ENCODE measurements around the gene LAMB4. TPM values are rescaled to one million over a fixed set of nuclear protein-coding genes. Genes with fewer than 3 reads are reported as not detected.

LAMB4 gene
- total and polyA plus RNA-seq, 7 experiments from 2014 or later, result 0.17 TPM; not detected in 6

DNA sequence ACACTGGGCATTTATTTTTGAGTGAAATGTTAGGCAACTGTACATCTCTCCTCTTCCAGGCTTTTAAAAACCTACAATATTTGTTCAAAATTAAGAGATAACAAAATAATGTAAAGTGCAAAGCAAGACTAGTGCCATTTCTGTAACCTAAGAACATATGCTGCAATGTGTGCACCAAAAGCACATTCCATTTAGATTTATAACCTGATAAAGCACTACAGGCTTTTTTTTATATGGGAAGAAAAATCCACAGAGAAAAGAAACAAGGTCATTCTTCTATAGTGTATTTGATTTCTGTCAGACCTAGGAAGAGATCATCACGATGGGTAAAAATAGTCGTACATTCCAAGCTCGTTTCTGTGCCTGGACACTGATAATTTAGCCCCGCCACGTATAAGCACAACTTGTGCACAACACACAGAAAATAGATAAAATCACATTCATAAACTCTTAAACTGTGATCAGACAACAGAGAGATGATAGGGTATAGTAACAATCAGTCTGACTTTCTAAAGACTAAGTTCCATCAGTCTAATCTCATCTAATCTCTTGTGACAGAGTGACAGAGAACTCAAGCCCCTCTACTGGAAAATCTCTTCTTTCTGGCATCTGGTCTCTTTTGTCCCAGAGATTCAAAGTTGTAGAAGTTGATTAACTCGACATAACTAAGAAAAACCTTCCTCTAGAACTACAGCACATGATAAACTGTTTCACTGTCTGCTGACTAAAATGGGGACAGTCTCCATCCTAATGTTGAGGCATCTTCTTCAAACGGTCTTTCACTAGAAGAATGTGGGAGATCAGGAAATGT is 133.9 kb downstream of the LAMB4 start:
- Histone ChIP-seq H3K4me1 (ENCODE audit: control insufficient read depth in 2 of 2, insufficient read depth in 2 of 2, low read length in 2 of 2) (peaks cover 0 to under 1% of the 10 kb centered on the region in 2 donors), H3K36me3 (ENCODE audit: control insufficient read depth in 2 of 3, insufficient read depth in 3 of 3, low read length in 3 of 3) (no peaks in the 10 kb centered on the region), H3K4me3 (ENCODE audit: low read length) (no peak overlapping the region), H3K27me3 (ENCODE audit: control insufficient read depth in 2 of 2, insufficient read depth in 2 of 2, low read length in 2 of 2) (peaks cover 0 to 4% of the 10 kb centered on the region in 2 donors), H3K27ac (ENCODE audit: low read depth, low read length) (no peak overlapping the region), H3K9me3 (ENCODE audit: control insufficient read depth in 2 of 3, low read length in 3 of 3) (no peaks in the 10 kb centered on the region)
- DNase-seq (no peak), ATAC-seq (no peak)
- Mint-ChIP-seq H3K4me1 (peaks cover 0 to 7% (median under 1%) of the 10 kb centered on the region in 7 donors), H3K4me3 (no peak overlapping the region), H3K36me3 (peaks cover 0 to 4% (median 0%) of the 10 kb centered on the region in 5 donors), H3K9me3 (no peaks in the 10 kb centered on the region), H3K27me3 (peaks cover 31 to 72% (median 47%) of the 10 kb centered on the region in 5 donors), H3K27ac (no peak overlapping the region)
- intact Hi-C loops (cut with micrococcal nuclease), result no loop called here
- POLR2A ChIA-PET, result interaction anchor here (0.5 kb wide), 1 partner anchor 870 kb away, joined by 4 read pairs; no protein-coding TSS in a partner anchor
- CTCF ChIA-PET, result no interaction called here

DNA sequence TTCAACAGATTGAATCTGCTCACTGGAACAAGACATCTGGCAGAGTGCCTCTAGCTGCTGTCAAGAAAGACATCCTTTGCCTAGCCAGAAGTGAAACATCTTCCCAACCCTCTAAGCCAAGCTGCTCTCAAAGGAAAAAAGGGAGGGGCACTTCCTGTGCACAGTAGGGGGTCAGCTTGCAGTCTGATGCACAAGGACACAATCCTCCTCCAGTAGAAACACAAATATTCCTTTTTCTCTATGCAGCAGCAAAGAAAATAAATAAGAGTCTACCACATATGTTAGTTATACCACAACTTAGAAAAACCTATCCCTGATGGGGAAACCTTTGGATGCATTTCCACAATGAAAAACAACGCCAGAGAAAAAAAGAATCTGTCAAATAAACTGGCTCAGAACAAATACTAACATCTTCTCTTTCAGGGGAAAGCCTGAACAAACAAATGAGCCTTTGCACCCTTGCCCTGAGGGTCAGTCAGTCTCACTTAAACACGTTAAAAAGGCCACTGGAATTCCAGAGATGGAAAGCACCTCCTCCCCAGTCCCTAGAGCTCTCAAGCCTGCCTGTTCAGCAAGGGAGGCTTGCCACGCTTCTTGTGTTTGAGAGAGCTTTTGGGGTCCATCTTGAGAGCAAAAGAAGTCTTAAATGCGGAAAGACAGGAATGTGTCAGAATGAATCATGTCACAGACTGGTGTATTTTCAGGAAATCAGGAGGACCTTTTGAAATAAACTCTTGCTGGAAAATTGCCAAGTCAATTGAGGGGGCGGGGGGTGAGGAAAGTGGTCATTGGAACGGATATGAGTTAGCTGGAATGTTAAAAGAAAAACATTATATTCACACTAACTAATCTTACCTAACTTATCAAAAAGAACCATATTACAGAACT is 134.7 kb downstream of the LAMB4 start:
- peaks cover 0 to 4% (median 0%) of the 10 kb centered on the region in 5 donors for H3K36me3 Mint-ChIP-seq
- H3K4me1 Mint-ChIP-seq, result no peaks in the 10 kb centered on the region
- no peaks in the 10 kb centered on the region for H3K9me3 Mint-ChIP-seq
- ATAC-seq (no peak), DNase-seq (no peak)
- H3K27ac Mint-ChIP-seq, result no peak overlapping the region
- no peaks in the 10 kb centered on the region for H3K4me1 ChIP-seq (ENCODE audit: control insufficient read depth in 2 of 2, insufficient read depth in 2 of 2, low read length in 2 of 2)
- H3K27me3 ChIP-seq (ENCODE audit: control insufficient read depth in 2 of 2, insufficient read depth in 2 of 2, low read length in 2 of 2), result peaks cover 0 to 3% of the 10 kb centered on the region in 2 donors
- intact Hi-C loops (cut with micrococcal nuclease), result no loop called here
- H3K27me3 Mint-ChIP-seq, result peaks cover 24 to 64% (median 41%) of the 10 kb centered on the region in 5 donors
- CTCF ChIA-PET, result no interaction called here
- no peak overlapping the region for H3K4me3 ChIP-seq (ENCODE audit: low read length)
- H3K4me3 Mint-ChIP-seq, result no peak overlapping the region
- POLR2A ChIA-PET, result no interaction called here
- H3K36me3 ChIP-seq (ENCODE audit: control insufficient read depth in 2 of 3, insufficient read depth in 3 of 3, low read length in 3 of 3), result no peaks in the 10 kb centered on the region
- H3K27ac ChIP-seq (ENCODE audit: low read depth, low read length), result no peak overlapping the region
- H3K9me3 ChIP-seq (ENCODE audit: control insufficient read depth in 2 of 3, low read length in 3 of 3), result no peaks in the 10 kb centered on the region

GRCh38 chr7:107994421-107995030 is 135.6 kb downstream of the LAMB4 start:
- H3K27me3 Mint-ChIP-seq, result peaks cover 28 to 62% (median 45%) of the 10 kb centered on the region in 5 donors
- H3K27ac ChIP-seq (ENCODE audit: low read depth, low read length), result no peak overlapping the region

GRCh38 chr7:107993891-107994291 is 136.3 kb downstream of the LAMB4 start:
- H3K36me3 Mint-ChIP-seq, result peaks cover 0 to 4% (median 0%) of the 10 kb centered on the region in 5 donors
- no peaks in the 10 kb centered on the region for H3K36me3 ChIP-seq (ENCODE audit: control insufficient read depth in 2 of 3, insufficient read depth in 3 of 3, low read length in 3 of 3)
- DNase-seq, result no peak
- no peaks in the 10 kb centered on the region for H3K4me1 Mint-ChIP-seq
- no peaks in the 10 kb centered on the region for H3K27me3 ChIP-seq (ENCODE audit: control insufficient read depth in 2 of 2, insufficient read depth in 2 of 2, low read length in 2 of 2)
- intact Hi-C loops (cut with micrococcal nuclease), result no loop called here
- H3K27ac Mint-ChIP-seq, result no peak overlapping the region
- no peaks in the 10 kb centered on the region for H3K9me3 ChIP-seq (ENCODE audit: control insufficient read depth in 2 of 3, low read length in 3 of 3)
- no peak for ATAC-seq
- H3K9me3 Mint-ChIP-seq, result no peaks in the 10 kb centered on the region
- H3K4me3 Mint-ChIP-seq, result no peak overlapping the region
- POLR2A ChIA-PET, result no interaction called here
- H3K4me3 ChIP-seq (ENCODE audit: low read length), result no peak overlapping the region
- no peak overlapping the region for H3K27ac ChIP-seq (ENCODE audit: low read depth, low read length)
- H3K4me1 ChIP-seq (ENCODE audit: control insufficient read depth in 2 of 2, insufficient read depth in 2 of 2, low read length in 2 of 2), result no peaks in the 10 kb centered on the region
- peaks cover 32 to 58% (median 49%) of the 10 kb centered on the region in 5 donors for H3K27me3 Mint-ChIP-seq
- CTCF ChIA-PET, result no interaction called here

More at GRCh38 chr7:107994421-107995030, 135.6 kb downstream of the LAMB4 start:
- ChIA-PET POLR2A (no interaction called here), CTCF (no interaction called here)
- intact Hi-C loops (cut with micrococcal nuclease), result no loop called here
- Mint-ChIP-seq H3K36me3 (peaks cover 0 to 4% (median 0%) of the 10 kb centered on the region in 5 donors), H3K4me1 (no peaks in the 10 kb centered on the region), H3K27ac (no peak overlapping the region), H3K9me3 (no peaks in the 10 kb centered on the region), H3K4me3 (no peak overlapping the region)
- Histone ChIP-seq H3K36me3 (ENCODE audit: control insufficient read depth in 2 of 3, insufficient read depth in 3 of 3, low read length in 3 of 3) (no peaks in the 10 kb centered on the region), H3K27me3 (ENCODE audit: control insufficient read depth in 2 of 2, insufficient read depth in 2 of 2, low read length in 2 of 2) (no peaks in the 10 kb centered on the region), H3K9me3 (ENCODE audit: control insufficient read depth in 2 of 3, low read length in 3 of 3) (no peaks in the 10 kb centered on the region), H3K4me3 (ENCODE audit: low read length) (no peak overlapping the region), H3K4me1 (ENCODE audit: control insufficient read depth in 2 of 2, insufficient read depth in 2 of 2, low read length in 2 of 2) (no peaks in the 10 kb centered on the region)
- DNase-seq (no peak), ATAC-seq (no peak)

- Mint-ChIP-seq H3K4me1 (no peaks in the 10 kb centered on the region), H3K27me3 (peaks cover 31 to 63% (median 44%) of the 10 kb centered on the region in 5 donors), H3K36me3 (peaks cover 0 to 4% (median 0%) of the 10 kb centered on the region in 5 donors), H3K27ac (no peak overlapping the region), H3K9me3 (no peaks in the 10 kb centered on the region), H3K4me3 (no peak overlapping the region)
- H3K4me3 ChIP-seq (ENCODE audit: low read length), result no peak overlapping the region
- H3K9me3 ChIP-seq (ENCODE audit: control insufficient read depth in 2 of 3, low read length in 3 of 3), result no peaks in the 10 kb centered on the region
- ATAC-seq (no peak), DNase-seq (no peak)
- peaks cover 0 to 3% of the 10 kb centered on the region in 2 donors for H3K27me3 ChIP-seq (ENCODE audit: control insufficient read depth in 2 of 2, insufficient read depth in 2 of 2, low read length in 2 of 2)
- H3K4me1 ChIP-seq (ENCODE audit: control insufficient read depth in 2 of 2, insufficient read depth in 2 of 2, low read length in 2 of 2), result no peaks in the 10 kb centered on the region
- no peaks in the 10 kb centered on the region for H3K36me3 ChIP-seq (ENCODE audit: control insufficient read depth in 2 of 3, insufficient read depth in 3 of 3, low read length in 3 of 3)
- CTCF ChIA-PET, result no interaction called here
- intact Hi-C loops (cut with micrococcal nuclease), result no loop called here
- H3K27ac ChIP-seq (ENCODE audit: low read depth, low read length), result no peak overlapping the region
- POLR2A ChIA-PET, result no interaction called here
Measured at GRCh38 chr7:107989618-107990373, 140.4 kb downstream of the LAMB4 start.

- Mint-ChIP-seq H3K4me3 (no peak overlapping the region), H3K27ac (no peak overlapping the region), H3K4me1 (no peaks in the 10 kb centered on the region), H3K27me3 (peaks cover 8 to 26% (median 13%) of the 10 kb centered on the region in 5 donors), H3K36me3 (no peaks in the 10 kb centered on the region), H3K9me3 (no peaks in the 10 kb centered on the region)
- ChIA-PET CTCF (no interaction called here), POLR2A (no interaction called here)
- H3K4me3 ChIP-seq (ENCODE audit: low read length), result no peak overlapping the region
- intact Hi-C loops (cut with micrococcal nuclease), result no loop called here
- no peaks in the 10 kb centered on the region for H3K4me1 ChIP-seq (ENCODE audit: control insufficient read depth in 2 of 2, insufficient read depth in 2 of 2, low read length in 2 of 2)
- no peaks in the 10 kb centered on the region for H3K9me3 ChIP-seq (ENCODE audit: control insufficient read depth in 2 of 3, low read length in 3 of 3)
- ATAC-seq (no peak), DNase-seq (no peak)
- no peaks in the 10 kb centered on the region for H3K36me3 ChIP-seq (ENCODE audit: control insufficient read depth in 2 of 3, insufficient read depth in 3 of 3, low read length in 3 of 3)
- no peak overlapping the region for H3K27ac ChIP-seq (ENCODE audit: low read depth, low read length)
- peaks cover 0 to 3% of the 10 kb centered on the region in 2 donors for H3K27me3 ChIP-seq (ENCODE audit: control insufficient read depth in 2 of 2, insufficient read depth in 2 of 2, low read length in 2 of 2)
Measured at GRCh38 chr7:107982918-107983389, 147.2 kb downstream of the LAMB4 start.
